Caco-2 (cell line): Measurements from ENCODE around the gene PRIM1. TPM values are rescaled to one million over a fixed set of nuclear protein-coding genes. Genes with fewer than 3 reads are reported as not detected.

ENCODE experiments used
- BruUV-seq: library from RNA; stranded (reverse); fragments of 400-500 nt; replicated peaks from 2 replicates; lab custom pipeline; 2021; lab: Mats Ljungman, UMichigan
- CTCF ChIA-PET: fragments of 300-600 bp; sonication (Branson Sonifier 250); formaldehyde crosslinking; loops from one replicate; lab custom pipeline; 2022; ENCODE audit warnings: antibody characterized with exemption; lab: Charles Lee
- POLR2A ChIA-PET: fragments of 300-600 bp; sonication (Branson Sonifier 250); formaldehyde crosslinking; loops from one replicate; lab custom pipeline; 2022; ENCODE audit warnings: antibody characterized with exemption; lab: Charles Lee
- DNase-seq, 2 experiments: peaks; one replicate each; pipeline versions ENCODE4 v3.0.0 to v3.0.0-alpha.2; 2020 to 2022
- H3K27me3 ChIP-seq: replicated peaks from 2 replicates; pipeline ENCODE4 v1.6.0; 2011; ENCODE audit warnings: low read length; ENCODE audit not compliant: control insufficient read depth, insufficient read depth
- H3K36me3 ChIP-seq: 2 replicates; pipeline ENCODE4 v1.5.1; 2011; ENCODE audit warnings: low read length; ENCODE audit not compliant: control insufficient read depth, insufficient read depth
- H3K4me1 ChIP-seq: fragments of 250-450 bp; sonication (Bioruptor Pico); 2 replicates; pipeline ENCODE4 v1.5.1; 2020; ENCODE audit warnings: mild to moderate bottlenecking
- H3K4me3 ChIP-seq: 2 replicates; pipeline ENCODE4 v1.5.1; 2011; ENCODE audit warnings: low read depth, mild to moderate bottlenecking, control low read depth, low read length
- H3K9me3 ChIP-seq: fragments of 250-450 bp; sonication (Bioruptor Pico); 2 replicates; pipeline ENCODE4 v1.5.1; 2020; ENCODE audit warnings: mild to moderate bottlenecking, moderate library complexity
- H3K27ac Mint-ChIP-seq: one replicate; pipeline ENCODE4 v1.8.0; 2022; ENCODE audit warnings: mixed read lengths; ENCODE audit not compliant: unreplicated experiment
- H3K27me3 Mint-ChIP-seq: one replicate; pipeline ENCODE4 v1.8.0; 2022; ENCODE audit warnings: mixed read lengths; ENCODE audit not compliant: insufficient read depth, unreplicated experiment
- H3K36me3 Mint-ChIP-seq: one replicate; pipeline ENCODE4 v1.8.0; 2022; ENCODE audit warnings: mild to moderate bottlenecking, mixed read lengths; ENCODE audit not compliant: insufficient read depth, unreplicated experiment
- H3K4me1 Mint-ChIP-seq: one replicate; pipeline ENCODE4 v1.8.0; 2022; ENCODE audit warnings: low read depth, mixed read lengths; ENCODE audit not compliant: unreplicated experiment
- H3K4me3 Mint-ChIP-seq: one replicate; pipeline ENCODE4 v1.8.0; 2022; ENCODE audit warnings: mild to moderate bottlenecking, moderate library complexity, mixed read lengths; ENCODE audit not compliant: unreplicated experiment
- H3K9me3 Mint-ChIP-seq: one replicate; pipeline ENCODE4 v1.8.0; 2022; ENCODE audit warnings: mixed read lengths; ENCODE audit not compliant: unreplicated experiment
- CTCF ChIP-seq, 2 experiments: fragments of 200-600 bp in 1 of 2; IDR thresholded peaks; 1 replicate in 1 of 2; 2 replicates in 1 of 2; pipeline versions ENCODE4 v1.5.1 to v1.8.0; 2011 to 2022; ENCODE audit warnings: antibody characterized with exemption in 1 of 2, control low read depth in 1 of 2, inconsistent platforms in 1 of 2, low read depth in 1 of 2, low read length in 1 of 2, mild to moderate bottlenecking in 1 of 2, moderate library complexity in 1 of 2; ENCODE audit not compliant: insufficient read depth in 1 of 2, severe bottlenecking in 1 of 2, unreplicated experiment in 1 of 2
- intact Hi-C: fragments of 100-400 bp; cut with micrococcal nuclease; formaldehyde crosslinking; loops from one replicate; pipeline ENCODE4 v1.10.0; 2022; ENCODE audit not compliant: unreplicated experiment
- total RNA-seq: library from RNA; stranded (reverse); gene quantifications from 2 replicates; pipeline ENCODE4 v1.2.3, GENCODE V29; 2022

PRIM1 gene
- total RNA-seq, 1 experiment from 2014 or later: 38.0 TPM

GRCh38 chr12:56687223-56688128 lies 64.6 kb downstream of the PRIM1 start:
- Histone ChIP-seq H3K4me3 (peak overlapping the region; percentile 68), H3K36me3 (no peaks in the 10 kb centered on the region), H3K9me3 (no peaks in the 10 kb centered on the region), H3K27me3 (no peaks in the 10 kb centered on the region), H3K4me1 (no peaks in the 10 kb centered on the region)
- peak; percentile 54 for DNase-seq
- TF ChIP-seq CTCF (IDR thresholded peaks at IDR 0.05; ENCODE audit: insufficient read depth in 1 of 2, low read depth in 1 of 2, low read length in 1 of 2, severe bottlenecking in 1 of 2, unreplicated experiment in 1 of 2): no peak
- Mint-ChIP-seq H3K4me3 (peak overlapping the region; percentile 87), H3K27me3 (no peaks in the 10 kb centered on the region), H3K27ac (peak overlapping the region; percentile 92), H3K9me3 (no peaks in the 10 kb centered on the region), H3K36me3 (peaks cover 69% of the 10 kb centered on the region), H3K4me1 (no peaks in the 10 kb centered on the region)
- CTCF ChIA-PET: interaction anchor here (0.5 to 1.9 kb wide), 6 partner anchors 16 to 329 kb away, joined by 4 to 21 read pairs (median 5); partner anchors contain the start of genes NACA and TAC3
- intact Hi-C loops: loop anchor here (1.0 to 2.0 kb wide), 3 partner anchors 38 to 51 kb away; partner anchors contain the start of gene NACA
- BruUV-seq: no TSS peak
- POLR2A ChIA-PET: interaction anchor here (0.5 to 3.1 kb wide), 13 partner anchors 8 to 440 kb away, joined by 3 to 51 read pairs (median 5); partner anchors contain the start of genes ATP5F1B, GLS2 and NACA

- Histone ChIP-seq H3K4me1 (no peaks in the 10 kb centered on the region), H3K4me3 (no peak overlapping the region), H3K27me3 (no peaks in the 10 kb centered on the region), H3K9me3 (no peaks in the 10 kb centered on the region), H3K36me3 (no peaks in the 10 kb centered on the region)
- CTCF ChIA-PET: interaction anchor here (0.7 to 1.1 kb wide), 2 partner anchors 48 kb away, joined by 3 to 4 read pairs; no protein-coding TSS in a partner anchor
- H3K9me3 Mint-ChIP-seq: no peaks in the 10 kb centered on the region
- POLR2A ChIA-PET: interaction anchor here (0.7 kb wide), 1 partner anchor 40 kb away, joined by 3 read pairs; the partner anchor contains the start of gene NACA
- no peaks in the 10 kb centered on the region for H3K4me1 Mint-ChIP-seq
- no peaks in the 10 kb centered on the region for H3K27me3 Mint-ChIP-seq
- no peak overlapping the region for H3K27ac Mint-ChIP-seq
- DNase-seq: no peak
- H3K36me3 Mint-ChIP-seq: peaks cover 93% of the 10 kb centered on the region
- H3K4me3 Mint-ChIP-seq: peak overlapping the region; percentile 42
- no TSS peak for BruUV-seq
- TF ChIP-seq CTCF (IDR thresholded peaks at IDR 0.05; ENCODE audit: insufficient read depth in 1 of 2, low read depth in 1 of 2, low read length in 1 of 2, severe bottlenecking in 1 of 2, unreplicated experiment in 1 of 2): no peak
- intact Hi-C loops: no loop called here
Measured at GRCh38 chr12:56684745-56685359, 67.3 kb downstream of the PRIM1 start.

- H3K36me3 Mint-ChIP-seq: peaks cover 91% of the 10 kb centered on the region
- intact Hi-C loops: no loop called here
- Histone ChIP-seq H3K36me3 (0 out of 2 replicates have a peak, but pooled peaks cover 2% of the 10 kb centered on the region), H3K4me3 (no peak overlapping the region), H3K9me3 (no peaks in the 10 kb centered on the region), H3K27me3 (no peaks in the 10 kb centered on the region), H3K4me1 (peaks cover 6% of the 10 kb centered on the region; the same call in 1 of the 2 replicates)
- TF ChIP-seq CTCF (IDR thresholded peaks at IDR 0.05; ENCODE audit: insufficient read depth in 1 of 2, low read depth in 1 of 2, low read length in 1 of 2, severe bottlenecking in 1 of 2, unreplicated experiment in 1 of 2): no peak
- DNase-seq: no peak
- H3K4me3 Mint-ChIP-seq: no peak overlapping the region
- BruUV-seq: no TSS peak
- H3K27me3 Mint-ChIP-seq: no peaks in the 10 kb centered on the region
- ChIA-PET POLR2A (no interaction called here), CTCF (interaction anchor here (0.6 kb wide), 1 partner anchor 9 kb away, joined by 3 read pairs; no protein-coding TSS in a partner anchor)
- no peak overlapping the region for H3K27ac Mint-ChIP-seq
- H3K9me3 Mint-ChIP-seq: no peaks in the 10 kb centered on the region
- no peaks in the 10 kb centered on the region for H3K4me1 Mint-ChIP-seq
Measured at GRCh38 chr12:56682323-56682722, 69.8 kb downstream of the PRIM1 start.
